Activated gamma-delta T cell (primary cell): ENCODE results near the gene JUND.

Experiments
- DNase-seq: peaks from one replicate; lab custom pipeline; 2025; lab: John Stamatoyannopoulos, UW

Gene JUND

DNA sequence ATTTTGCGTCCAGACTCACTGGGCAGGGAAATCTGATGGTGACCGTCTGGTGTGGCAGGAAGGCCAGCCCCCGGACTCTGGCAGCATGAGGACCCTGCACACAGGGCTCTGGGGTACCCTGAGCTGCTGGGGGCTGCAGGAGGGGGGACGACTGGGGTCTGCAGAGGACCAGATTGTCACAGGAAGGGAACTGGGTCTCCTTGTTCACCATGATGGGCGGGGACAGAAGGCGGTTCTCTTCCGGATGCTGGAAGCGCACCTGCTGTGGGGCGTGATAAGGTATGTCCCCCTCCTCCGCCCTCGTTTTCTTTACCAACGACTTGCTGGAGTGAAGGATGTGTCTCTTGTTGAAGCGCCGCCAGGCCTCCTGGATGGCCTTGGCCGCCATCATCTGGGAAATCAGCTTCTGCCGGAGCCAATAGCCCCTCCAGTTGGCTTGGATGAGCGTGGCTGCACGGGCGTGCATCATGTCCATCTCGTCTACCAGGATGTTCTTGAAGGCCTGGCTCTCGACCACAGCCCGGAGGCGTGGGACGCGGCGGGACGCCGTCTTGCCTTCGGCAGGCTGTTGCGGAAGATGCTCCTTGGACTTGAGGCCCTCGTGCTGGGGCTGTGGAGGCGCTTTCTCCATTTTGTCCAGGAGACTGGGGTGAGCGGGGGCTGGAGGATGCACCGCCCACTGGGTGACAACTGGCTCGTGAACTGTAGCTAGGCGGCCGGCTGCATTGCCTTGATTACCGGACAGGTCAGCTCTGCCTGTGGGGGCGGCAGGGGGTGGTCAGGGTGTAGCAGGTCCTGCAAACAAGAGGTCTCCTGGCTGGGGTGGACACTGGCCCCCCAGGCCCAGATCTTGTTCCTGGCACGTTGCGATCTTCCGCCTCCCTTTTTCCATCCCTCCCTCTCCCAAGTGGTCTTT, 14.4 kb downstream of the JUND start:
- DNase-seq: no peak

DNA sequence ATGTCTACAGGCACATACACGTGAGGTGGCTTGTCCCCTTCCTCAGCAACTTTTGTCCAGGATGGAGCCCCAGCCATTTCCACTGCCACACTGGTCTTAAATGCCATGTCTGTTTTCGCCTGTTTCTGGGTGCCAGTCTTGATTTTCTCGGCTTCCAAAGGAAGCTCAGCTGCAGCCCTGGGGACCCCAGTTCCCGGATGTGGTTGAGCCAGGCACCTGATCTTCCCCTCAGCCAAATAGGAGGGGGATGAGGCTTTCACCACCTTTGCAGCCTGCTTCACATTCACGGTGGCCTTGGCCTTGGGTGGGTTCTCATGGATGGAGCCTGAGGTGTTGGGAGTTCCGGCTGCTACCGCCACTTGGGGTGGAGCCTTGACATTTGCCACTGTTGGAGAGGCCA, 15.8 kb downstream of the JUND start:
- DNase-seq: no peak

DNA sequence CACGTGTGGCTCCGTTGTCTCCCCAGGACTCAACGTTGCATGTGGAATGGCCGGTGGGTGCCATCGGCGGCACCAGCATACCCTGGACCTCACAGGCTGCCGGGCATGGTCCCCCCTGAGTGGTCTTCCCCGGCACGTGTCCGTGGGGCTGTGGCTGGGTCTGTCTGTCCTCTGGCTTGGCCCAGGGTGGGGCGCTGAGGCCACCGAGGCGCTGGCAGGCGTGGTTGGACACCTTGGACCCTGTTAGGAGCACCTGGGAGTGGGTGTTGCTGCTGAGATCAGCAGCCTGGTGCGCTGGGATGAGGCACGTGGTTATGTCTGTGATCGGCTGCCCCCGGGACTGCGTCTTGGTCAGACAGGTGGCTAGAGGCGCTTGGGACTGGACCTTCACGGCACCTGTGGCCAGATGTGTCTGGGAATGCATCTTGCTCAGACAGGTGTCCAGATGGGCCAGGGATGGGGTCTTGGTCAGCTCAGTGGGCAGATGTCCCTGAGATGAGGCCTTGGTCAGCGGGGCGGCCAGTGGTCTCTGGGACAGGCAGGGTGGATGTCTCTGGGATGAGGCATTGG, 16.4 kb downstream of the JUND start:
- no peak for DNase-seq

GRCh38 chr19:18264137-18264854, 17.1 kb downstream of the JUND start:
- DNase-seq: no peak

DNA sequence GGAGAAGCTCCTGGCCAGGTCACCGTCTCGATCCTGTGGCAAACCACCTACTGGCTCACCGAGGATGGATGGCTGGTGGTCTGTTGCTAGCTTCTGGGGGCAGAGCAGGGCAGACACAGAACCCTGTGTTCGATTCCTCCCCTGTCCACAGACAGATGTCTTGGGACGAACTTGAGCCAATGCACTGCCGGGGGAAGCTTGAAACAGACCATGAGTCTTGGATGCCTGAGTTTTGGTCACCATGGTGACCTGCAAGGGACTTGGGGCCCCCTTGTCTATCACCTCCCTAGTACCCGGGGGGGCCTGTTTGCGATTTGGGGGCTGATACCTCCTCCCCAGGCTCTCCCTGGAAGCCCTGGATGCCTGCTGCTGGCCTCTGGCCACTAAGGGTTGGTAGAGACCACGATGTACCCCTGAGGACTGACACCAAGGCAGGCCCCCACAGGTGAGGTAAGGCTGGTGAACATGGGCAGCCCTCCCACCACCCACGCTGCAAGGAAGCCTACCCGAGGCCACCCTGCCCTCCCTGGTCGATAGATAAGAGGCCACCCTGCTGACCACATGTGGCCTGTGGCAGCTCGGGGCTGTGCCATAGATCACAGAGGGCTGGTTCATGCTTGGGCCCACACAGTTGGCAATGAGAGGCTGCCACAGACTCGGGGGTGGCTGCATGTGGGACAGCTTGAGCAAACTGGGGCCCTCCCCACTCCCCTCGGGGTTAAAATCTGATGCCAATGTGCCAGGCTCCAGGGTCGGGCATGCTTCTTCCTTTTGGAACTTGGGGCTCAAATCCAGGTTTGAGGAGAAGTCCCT, 17.9 kb downstream of the JUND start:
- no peak for DNase-seq

DNA sequence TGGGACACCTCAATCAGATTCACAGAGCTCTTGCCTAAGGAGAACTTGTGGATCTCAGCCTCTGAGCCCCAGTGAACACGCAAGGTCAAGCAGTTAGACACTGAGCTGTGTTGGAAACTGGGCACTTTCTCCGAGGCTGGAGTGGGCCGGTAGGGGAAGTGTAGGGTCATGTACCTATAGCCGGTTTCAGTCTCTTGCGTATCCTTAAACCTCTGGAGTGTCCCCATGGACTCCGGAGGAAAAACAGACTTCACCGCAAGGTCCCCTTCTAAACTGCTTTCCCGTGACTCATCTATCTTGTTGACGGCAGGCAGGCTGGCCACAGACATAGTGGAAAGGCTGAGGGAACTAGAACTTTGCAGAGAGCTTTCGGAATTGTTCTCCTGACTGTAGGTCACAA, 18.5 kb downstream of the JUND start:
- no peak for DNase-seq

DNA sequence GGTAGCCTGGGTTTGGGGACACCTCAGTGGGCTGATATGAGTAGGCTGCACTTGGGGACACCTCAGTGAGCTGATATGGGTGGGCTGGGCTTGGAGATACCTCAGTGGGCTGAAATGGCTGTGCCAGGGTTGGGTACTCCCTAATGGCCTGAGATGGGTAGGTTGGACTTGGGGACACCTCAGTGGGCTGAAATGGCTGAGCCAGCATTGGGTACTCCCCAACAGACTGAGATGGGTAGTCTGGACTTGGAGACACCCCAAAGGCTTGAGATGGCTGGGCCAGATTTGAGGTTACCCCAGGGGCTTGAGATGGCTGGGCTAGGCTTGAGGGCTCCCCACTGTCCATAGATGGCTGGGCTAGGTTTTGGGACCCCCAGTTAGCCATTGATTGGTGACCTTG, 19.3 kb downstream of the JUND start:
- DNase-seq: no peak

DNA sequence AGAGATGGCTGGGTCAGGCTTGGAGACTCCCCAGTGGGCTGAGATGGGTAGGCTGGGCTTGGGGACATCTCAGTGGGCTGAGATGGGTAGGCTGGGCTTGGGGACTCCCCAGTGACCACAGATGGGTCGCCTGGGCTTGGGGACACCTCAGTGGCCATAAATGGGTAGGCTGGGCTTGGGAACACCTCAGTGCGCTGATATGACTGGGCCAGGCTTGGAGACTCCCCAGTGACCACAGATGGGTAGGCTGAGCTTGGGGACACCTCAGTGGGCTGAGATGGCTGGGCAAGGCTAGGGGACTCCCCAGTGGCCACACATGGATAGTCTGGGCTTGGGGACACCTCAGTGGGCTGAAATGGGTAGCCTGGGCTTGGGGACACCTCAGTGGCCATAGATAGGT, 19.9 kb downstream of the JUND start:
- no peak for DNase-seq

GRCh38 chr19:18259893-18260292, 21.5 kb downstream of the JUND start:
- DNase-seq: no peak

- DNase-seq: no peak
These were observed 23.6 kb downstream of the JUND start for GRCh38 chr19:18257503-18258470.

DNA sequence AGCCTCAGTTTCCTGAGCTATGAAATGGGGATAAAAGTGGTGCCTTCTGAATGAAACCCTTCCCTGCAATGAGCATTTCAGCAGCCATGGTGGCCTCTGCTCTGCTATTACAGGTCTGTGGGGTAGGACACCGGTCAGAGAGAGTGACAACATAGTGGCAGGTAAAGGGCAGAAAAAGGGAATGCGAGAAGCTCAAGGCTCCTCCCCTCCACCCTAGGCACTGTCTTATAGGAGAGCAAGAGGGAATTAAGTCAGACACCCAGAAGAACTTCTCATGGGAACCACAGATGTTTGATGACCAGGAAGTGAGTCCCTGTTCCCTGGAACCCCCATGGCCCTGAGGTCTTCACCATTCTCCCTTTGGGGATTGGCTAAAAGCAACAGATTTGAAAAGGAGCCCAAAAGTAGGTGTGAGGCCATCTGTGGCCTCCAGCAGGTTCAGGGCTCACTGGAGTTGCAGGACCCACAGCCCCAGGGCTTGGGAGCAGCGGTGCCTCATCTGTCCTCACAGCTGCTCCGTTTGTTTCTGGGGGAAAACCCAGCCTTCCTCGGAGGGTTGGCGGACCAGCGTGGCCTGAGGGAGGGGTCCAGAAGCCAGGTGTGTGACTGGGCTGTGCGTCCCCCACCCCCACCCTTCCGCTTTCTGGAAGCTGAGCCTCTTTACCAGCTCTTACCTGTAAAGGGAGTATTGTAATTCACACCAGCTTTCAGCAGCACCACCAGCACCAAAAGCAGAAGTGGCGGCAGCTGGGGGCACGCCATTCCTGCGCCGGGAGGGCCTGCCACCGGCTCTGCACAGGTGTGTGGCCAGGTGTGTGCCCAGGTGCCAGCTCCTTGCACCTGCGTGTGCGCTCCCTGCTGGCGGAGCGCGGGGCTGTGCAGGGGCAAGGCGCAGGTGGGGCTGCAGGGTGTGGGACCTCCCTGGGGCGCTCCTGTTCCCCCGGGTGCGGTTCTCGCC, 26.6 kb downstream of the JUND start:
- no peak for DNase-seq

DNA sequence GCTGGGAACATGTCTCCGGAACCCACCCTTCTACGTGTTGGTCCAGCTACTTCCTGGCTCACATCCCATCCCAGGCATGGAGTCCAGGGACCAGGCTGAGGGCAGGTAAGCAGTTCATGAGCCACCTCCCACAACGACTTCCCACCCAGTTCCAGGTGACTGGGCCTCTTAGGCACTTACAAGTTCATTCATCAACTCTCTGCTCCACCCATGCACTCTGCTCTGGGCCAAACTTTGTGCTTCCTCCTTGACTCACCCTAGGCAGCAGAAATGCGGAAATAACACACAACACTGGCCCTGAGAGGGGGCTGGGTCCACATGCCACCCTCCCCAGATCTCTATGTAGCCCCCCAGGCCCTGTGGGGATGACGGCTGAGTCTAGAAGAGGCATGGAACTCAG, 27.7 kb downstream of the JUND start:
- no peak for DNase-seq

DNA sequence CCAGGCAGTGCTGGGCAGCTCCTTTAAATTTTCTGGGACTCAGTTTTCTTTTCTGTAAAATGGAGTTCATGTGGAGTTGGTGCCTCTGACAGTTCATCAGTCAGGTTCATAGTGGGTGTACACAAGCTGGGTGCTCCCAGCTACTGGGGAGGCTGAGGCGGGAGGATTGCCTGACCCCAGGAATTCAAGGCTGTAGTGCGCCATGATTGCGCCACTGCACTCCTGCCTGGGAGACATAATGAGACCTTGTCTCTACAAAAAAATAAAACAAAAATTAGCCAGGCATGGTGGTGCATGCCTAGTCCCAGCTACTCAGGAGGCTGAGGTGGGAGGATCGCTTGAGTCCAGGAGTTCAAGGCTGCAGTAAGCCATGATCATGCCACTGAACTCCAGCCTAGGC, 28.3 kb downstream of the JUND start:
- DNase-seq: no peak

GRCh38 chr19:18252370-18252717, 29.1 kb downstream of the JUND start:
- DNase-seq: no peak

DNA sequence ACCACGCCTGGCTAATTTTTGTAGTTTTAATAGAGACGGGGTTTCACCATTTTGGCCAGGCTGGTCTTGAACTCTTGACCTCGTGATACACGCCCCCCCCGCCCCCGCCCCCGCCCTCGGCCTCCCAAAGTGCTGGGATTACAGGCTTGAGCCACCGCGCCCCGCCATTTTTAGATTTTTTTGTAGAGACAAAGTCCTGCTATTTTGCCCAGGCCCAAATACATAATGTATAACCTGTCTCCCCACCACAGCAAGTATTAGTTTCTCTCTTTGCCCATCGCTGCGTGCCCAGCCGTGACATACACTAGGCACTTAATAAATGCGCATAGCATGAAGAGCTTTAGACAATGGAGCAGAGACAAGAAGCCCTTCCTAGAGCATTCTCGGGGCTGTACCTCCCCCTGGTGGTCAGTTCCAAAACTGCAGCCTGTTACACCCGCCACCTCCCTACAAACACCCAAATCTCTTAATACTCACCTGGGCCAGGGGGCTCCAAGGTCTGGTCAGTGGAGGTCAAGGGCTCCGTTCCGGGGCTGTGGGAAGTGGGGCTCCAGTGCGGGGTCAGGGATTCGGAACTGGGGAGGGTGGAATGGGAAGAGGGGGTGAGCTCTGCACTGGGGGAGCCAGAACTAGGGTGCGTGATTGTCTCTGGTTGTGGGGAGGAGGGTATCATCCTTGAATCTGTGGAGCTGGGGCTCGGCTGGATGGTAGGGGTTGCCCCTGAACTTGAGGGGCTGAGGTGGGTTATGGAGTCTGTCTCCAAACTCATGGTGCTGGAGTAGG, 29.6 kb downstream of the JUND start:
- no peak for DNase-seq

GRCh38 chr19:18249834-18250233, 31.6 kb downstream of the JUND start:
- no peak for DNase-seq

GRCh38 chr19:18245297-18245696, 36.1 kb downstream of the JUND start:
- no peak for DNase-seq

- DNase-seq: no peak
These were observed 42.1 kb downstream of the JUND start for GRCh38 chr19:18239303-18239702.

GRCh38 chr19:18234194-18234593, 47.2 kb downstream of the JUND start:
- no peak for DNase-seq
